Pancreas (tissue), 10 donors: ENCODE measurements around the gene NOS3. TPM values are rescaled to one million over a fixed set of nuclear protein-coding genes. Genes with fewer than 3 reads are reported as not detected.

ENCODE experiments used
- ATAC-seq, 4 donors: fragments of 200-7000 bp; cut with Tn5 transposase; one replicate each; pipeline versions ENCODE4 v1.8.0 to v1.9.1; 2020; ENCODE audit warnings: mild to moderate bottlenecking in 4 of 4, moderate library complexity in 4 of 4
- DNase-seq, 6 donors: peaks; one replicate each; pipeline ENCODE4 v3.0.0-alpha.2; 2020
- FAIRE-seq: peaks from 2 replicates; lab custom pipeline; 2012; peaks lifted over from hg19 to GRCh38; lab: Jason Lieb, UNC
- H3K27ac ChIP-seq, 4 donors: fragments of 200-600 bp; sonication (generic); 1 replicate in 3 of 4; 2 replicates in 1 of 4; pipeline versions ENCODE4 v1.5.0 to v1.8.0; 2020
- H3K27me3 ChIP-seq, 4 donors: fragments of 200-600 bp; one replicate each; pipeline ENCODE4 v1.8.0; 2021
- H3K36me3 ChIP-seq, 3 donors: fragments of 200-600 bp; sonication (generic) in 1 of 3; one replicate each; pipeline versions ENCODE4 v1.5.0 to v1.8.0; 2020 to 2021
- H3K4me1 ChIP-seq, 3 donors: fragments of 200-600 bp; one replicate each; pipeline ENCODE4 v1.8.0; 2021
- H3K4me3 ChIP-seq, 4 donors: fragments of 200-600 bp; sonication (generic) in 2 of 4; one replicate each; pipeline versions ENCODE4 v1.5.0 to v1.8.0; 2020 to 2021
- H3K9me3 ChIP-seq, 4 donors: fragments of 200-600 bp; one replicate each; pipeline ENCODE4 v1.8.0; 2021
- CTCF ChIP-seq, 4 donors: fragments of 200-600 bp; sonication (generic) in 3 of 4; IDR thresholded peaks; one replicate each; pipeline versions ENCODE4 v1.5.0 to v1.8.0; 2021; ENCODE audit warnings: antibody characterized with exemption in 4 of 4
- WGBS, 2 donors: extraction: QIAGEN DNeasy Blood & Tissue Kit; methylation state at CpG; one replicate each; pipeline ENCODE4 v1.1.7; 2013; 5-methylcytosine and 5-hydroxymethylcytosine counted together
- intact Hi-C, 3 donors: fragments of 100-400 bp; cut with DNase I; formaldehyde crosslinking; loops; one replicate each; pipeline versions ENCODE4 v1.11.1 to v1.14.2; 2022
- polyA plus RNA-seq, 2 donors: library from polyadenylated mRNA; stranded (reverse); fragments of 200-250 nt; gene quantifications; one replicate each; pipeline ENCODE4 v1.2.3, GENCODE V29; 2013
- total RNA-seq, 6 donors: library from RNA; stranded (reverse); fragmentation: NEBNext Ultra II Directional in 4 of 6; extraction: Animal tissue kit (Norgen Biotek cat#: 25700) in 4 of 6; gene quantifications; one replicate each; pipeline versions ENCODE4 v1.2.1 to v1.2.4, GENCODE V29; 2021 to 2023
- donor health status: healthy with polysubstance abuse.
- donor health status: DM: no; HTN: no; CAD: no; lungs with moderate emphysema.
- donor health status: DM: no; HTN: no; CAD: no.
- donor health status: control.
- donor health status: control.
- donor health status: Bipolar disorder and iron deficiency.
- donor health status: DM: yes; HTN: yes; CAD: no.
- donor health status: DM: no; HTN: no; CAD: no.
- donor health status: DM: no; HTN: no; CAD: no.
- donor health status: DM: yes; HTN: yes; CAD: no.

Gene NOS3
- total and polyA plus RNA-seq, 8 donors, result 1.0 to 12.5 (median 3.5) TPM

DNA sequence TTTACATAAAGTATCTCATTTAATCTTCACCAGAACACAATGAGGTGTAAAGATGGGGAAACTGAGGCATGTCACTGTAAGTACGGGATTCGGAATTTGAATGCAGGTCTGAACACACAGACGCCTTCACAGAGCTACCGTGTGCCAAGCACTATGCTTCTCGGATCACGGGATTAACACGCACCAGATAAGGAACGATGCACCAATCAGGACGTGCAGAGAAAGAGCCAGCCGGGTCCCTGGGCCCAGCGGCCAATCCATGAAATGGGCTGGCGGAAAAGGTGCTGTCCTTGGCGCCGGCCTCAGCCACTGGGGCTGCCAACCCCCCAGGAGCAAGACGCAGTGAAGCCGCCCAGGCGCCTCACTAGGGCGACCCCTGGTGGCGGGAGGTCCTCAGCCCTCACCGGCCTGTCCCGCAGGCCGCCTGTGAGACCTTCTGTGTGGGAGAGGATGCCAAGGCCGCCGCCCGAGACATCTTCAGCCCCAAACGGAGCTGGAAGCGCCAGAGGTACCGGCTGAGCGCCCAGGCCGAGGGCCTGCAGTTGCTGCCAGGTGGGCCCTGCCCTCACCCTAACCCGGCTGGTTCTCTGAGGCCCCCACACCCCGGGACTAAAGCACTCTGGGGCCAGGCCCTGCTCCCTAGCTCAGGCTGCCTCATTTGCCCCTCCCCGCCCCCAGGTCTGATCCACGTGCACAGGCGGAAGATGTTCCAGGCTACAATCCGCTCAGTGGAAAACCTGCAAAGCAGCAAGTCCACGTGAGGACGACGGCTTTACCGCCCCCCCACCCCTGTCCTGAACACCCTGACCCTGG is 17.9 kb downstream of the NOS3 start:
- DNase-seq (peak; percentile 36 to 91 (median 78)), FAIRE-seq (no peak), ATAC-seq (peak; percentile 81 to 87 (median 86))
- no peaks in the 10 kb centered on the region for H3K9me3 ChIP-seq
- no peaks in the 10 kb centered on the region for H3K36me3 ChIP-seq
- H3K27me3 ChIP-seq, result no peaks in the 10 kb centered on the region
- H3K4me1 ChIP-seq, result peaks cover 0 to 9% (median 0%) of the 10 kb centered on the region in 3 donors
- peak overlapping the region in 2 of 4 donors; percentile 22 to 39 for H3K4me3 ChIP-seq
- intact Hi-C loops, result no loop called here
- no peak overlapping the region for H3K27ac ChIP-seq
- 25 to 28% methylated on average over 35 to 40 of the region's 40 CpGs for WGBS, 2 donors
- peak; percentile 68 to 83 (median 78) for TF ChIP-seq CTCF (IDR thresholded peaks at IDR 0.05)

- Histone ChIP-seq H3K36me3 (no peaks in the 10 kb centered on the region), H3K27me3 (no peaks in the 10 kb centered on the region), H3K27ac (no peak overlapping the region), H3K4me3 (no peak overlapping the region), H3K9me3 (no peaks in the 10 kb centered on the region), H3K4me1 (peaks cover 0 to 13% (median 0%) of the 10 kb centered on the region in 3 donors)
- intact Hi-C loops, result no loop called here
- 41 to 43% methylated on average over 18 to 22 of the region's 22 CpGs for WGBS, 2 donors
- TF ChIP-seq CTCF (IDR thresholded peaks at IDR 0.05), result no peak
- peak in 1 of 6 donors; percentile 74 for DNase-seq
- ATAC-seq, result no peak
- no peak for FAIRE-seq
Observed at GRCh38 chr7:151009327-151010036, 18.7 kb downstream of the NOS3 start.

DNA sequence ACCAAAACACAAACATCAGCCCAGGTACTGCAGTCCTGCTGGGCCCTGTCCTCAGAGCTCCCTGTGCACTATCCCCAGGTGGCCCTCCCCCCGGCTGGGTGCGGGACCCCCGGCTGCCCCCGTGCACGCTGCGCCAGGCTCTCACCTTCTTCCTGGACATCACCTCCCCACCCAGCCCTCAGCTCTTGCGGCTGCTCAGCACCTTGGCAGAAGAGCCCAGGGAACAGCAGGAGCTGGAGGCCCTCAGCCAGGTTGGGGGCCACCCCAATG is 19.2 kb downstream of the NOS3 start:
- no peak for TF ChIP-seq CTCF (IDR thresholded peaks at IDR 0.05)
- no peaks in the 10 kb centered on the region for H3K36me3 ChIP-seq
- no peak overlapping the region for H3K4me3 ChIP-seq
- peaks cover 0 to 13% (median 0%) of the 10 kb centered on the region in 3 donors for H3K4me1 ChIP-seq
- DNase-seq, result peak in 1 of 6 donors; percentile 57
- WGBS, 2 donors, result 17 to 18% methylated on average over 7 of the region's 7 CpGs
- H3K27ac ChIP-seq, result no peak overlapping the region
- FAIRE-seq, result no peak
- ATAC-seq, result no peak
- no peaks in the 10 kb centered on the region for H3K27me3 ChIP-seq
- no peaks in the 10 kb centered on the region for H3K9me3 ChIP-seq
- intact Hi-C loops, result no loop called here

GRCh38 chr7:151010307-151011096 is 19.7 kb downstream of the NOS3 start:
- no peaks in the 10 kb centered on the region for H3K36me3 ChIP-seq
- no peak for TF ChIP-seq CTCF (IDR thresholded peaks at IDR 0.05)
- ATAC-seq (no peak), DNase-seq (peak in 1 of 6 donors; percentile 71), FAIRE-seq (no peak)
- H3K4me1 ChIP-seq, result peaks cover 0 to 13% (median 0%) of the 10 kb centered on the region in 3 donors
- no peak overlapping the region for H3K4me3 ChIP-seq
- H3K27ac ChIP-seq, result no peak overlapping the region
- WGBS, 2 donors, result 40 to 45% methylated on average over 18 of the region's 18 CpGs
- H3K9me3 ChIP-seq, result no peaks in the 10 kb centered on the region
- H3K27me3 ChIP-seq, result no peaks in the 10 kb centered on the region
- intact Hi-C loops, result no loop called here
